HL-60 (cell line): Measurements from ENCODE around the gene NOTCH2.

ENCODE experiments used
- DNase-seq, 2 experiments: peaks; one replicate each; pipeline ENCODE4 v3.0.0-alpha.2; 2010 to 2020; ENCODE audit warnings: low read depth in 1 of 2, low spot score in 1 of 2
- H3K27ac ChIP-seq: fragments of 250-450 bp; sonication (Bioruptor Pico); replicated peaks from 2 replicates; pipeline ENCODE4 v1.5.1; 2020; ENCODE audit warnings: mild to moderate bottlenecking, moderate library complexity
- H3K27me3 ChIP-seq: fragments of 250-450 bp; sonication (Bioruptor Pico); 2 replicates; pipeline ENCODE4 v1.5.1; 2021; ENCODE audit warnings: mild to moderate bottlenecking, moderate library complexity; ENCODE audit not compliant: insufficient read depth, poor library complexity, severe bottlenecking
- H3K4me3 ChIP-seq: replicated peaks from 2 replicates; pipeline ENCODE4 v1.5.1; 2011; ENCODE audit warnings: mild to moderate bottlenecking, control low read depth, low read length; ENCODE audit not compliant: insufficient read depth
- GABPA ChIP-seq: IDR thresholded peaks from 2 replicates; pipeline ENCODE4 v1.6.1; 2012; ENCODE audit warnings: low read depth
- POLR2AphosphoS5 ChIP-seq: IDR thresholded peaks from 2 replicates; pipeline ENCODE4 v1.6.1; 2012; ENCODE audit warnings: low read depth
- SPI1 ChIP-seq: IDR thresholded peaks from 2 replicates; pipeline ENCODE4 v1.6.1; 2012; ENCODE audit warnings: low read depth, mild to moderate bottlenecking, borderline replicate concordance
- TF ChIP-seq, protein P1 (sequence below): IDR thresholded peaks from one replicate; pipeline ENCODE4 v1.5.1; 2011; ENCODE audit warnings: low read length, control low read depth, inconsistent platforms; ENCODE audit not compliant: insufficient read depth
- TF ChIP-seq, protein P2 (sequence below): IDR thresholded peaks from 2 replicates; pipeline ENCODE4 v1.6.1; 2012; ENCODE audit warnings: low read depth; ENCODE audit not compliant: insufficient replicate concordance

NOTCH2 gene

GRCh38 chr1:119865627-119866026 is 203.8 kb downstream of the NOTCH2 start:
- no peaks in the 10 kb centered on the region for H3K27me3 ChIP-seq
- no peak overlapping the region for H3K4me3 ChIP-seq
- TF ChIP-seq, protein P1, sequence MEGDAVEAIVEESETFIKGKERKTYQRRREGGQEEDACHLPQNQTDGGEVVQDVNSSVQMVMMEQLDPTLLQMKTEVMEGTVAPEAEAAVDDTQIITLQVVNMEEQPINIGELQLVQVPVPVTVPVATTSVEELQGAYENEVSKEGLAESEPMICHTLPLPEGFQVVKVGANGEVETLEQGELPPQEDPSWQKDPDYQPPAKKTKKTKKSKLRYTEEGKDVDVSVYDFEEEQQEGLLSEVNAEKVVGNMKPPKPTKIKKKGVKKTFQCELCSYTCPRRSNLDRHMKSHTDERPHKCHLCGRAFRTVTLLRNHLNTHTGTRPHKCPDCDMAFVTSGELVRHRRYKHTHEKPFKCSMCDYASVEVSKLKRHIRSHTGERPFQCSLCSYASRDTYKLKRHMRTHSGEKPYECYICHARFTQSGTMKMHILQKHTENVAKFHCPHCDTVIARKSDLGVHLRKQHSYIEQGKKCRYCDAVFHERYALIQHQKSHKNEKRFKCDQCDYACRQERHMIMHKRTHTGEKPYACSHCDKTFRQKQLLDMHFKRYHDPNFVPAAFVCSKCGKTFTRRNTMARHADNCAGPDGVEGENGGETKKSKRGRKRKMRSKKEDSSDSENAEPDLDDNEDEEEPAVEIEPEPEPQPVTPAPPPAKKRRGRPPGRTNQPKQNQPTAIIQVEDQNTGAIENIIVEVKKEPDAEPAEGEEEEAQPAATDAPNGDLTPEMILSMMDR: no peak
- no peak for TF ChIP-seq POLR2AphosphoS5
- TF ChIP-seq, protein P2, sequence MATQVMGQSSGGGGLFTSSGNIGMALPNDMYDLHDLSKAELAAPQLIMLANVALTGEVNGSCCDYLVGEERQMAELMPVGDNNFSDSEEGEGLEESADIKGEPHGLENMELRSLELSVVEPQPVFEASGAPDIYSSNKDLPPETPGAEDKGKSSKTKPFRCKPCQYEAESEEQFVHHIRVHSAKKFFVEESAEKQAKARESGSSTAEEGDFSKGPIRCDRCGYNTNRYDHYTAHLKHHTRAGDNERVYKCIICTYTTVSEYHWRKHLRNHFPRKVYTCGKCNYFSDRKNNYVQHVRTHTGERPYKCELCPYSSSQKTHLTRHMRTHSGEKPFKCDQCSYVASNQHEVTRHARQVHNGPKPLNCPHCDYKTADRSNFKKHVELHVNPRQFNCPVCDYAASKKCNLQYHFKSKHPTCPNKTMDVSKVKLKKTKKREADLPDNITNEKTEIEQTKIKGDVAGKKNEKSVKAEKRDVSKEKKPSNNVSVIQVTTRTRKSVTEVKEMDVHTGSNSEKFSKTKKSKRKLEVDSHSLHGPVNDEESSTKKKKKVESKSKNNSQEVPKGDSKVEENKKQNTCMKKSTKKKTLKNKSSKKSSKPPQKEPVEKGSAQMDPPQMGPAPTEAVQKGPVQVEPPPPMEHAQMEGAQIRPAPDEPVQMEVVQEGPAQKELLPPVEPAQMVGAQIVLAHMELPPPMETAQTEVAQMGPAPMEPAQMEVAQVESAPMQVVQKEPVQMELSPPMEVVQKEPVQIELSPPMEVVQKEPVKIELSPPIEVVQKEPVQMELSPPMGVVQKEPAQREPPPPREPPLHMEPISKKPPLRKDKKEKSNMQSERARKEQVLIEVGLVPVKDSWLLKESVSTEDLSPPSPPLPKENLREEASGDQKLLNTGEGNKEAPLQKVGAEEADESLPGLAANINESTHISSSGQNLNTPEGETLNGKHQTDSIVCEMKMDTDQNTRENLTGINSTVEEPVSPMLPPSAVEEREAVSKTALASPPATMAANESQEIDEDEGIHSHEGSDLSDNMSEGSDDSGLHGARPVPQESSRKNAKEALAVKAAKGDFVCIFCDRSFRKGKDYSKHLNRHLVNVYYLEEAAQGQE: no peak
- TF ChIP-seq SPI1: no peak
- TF ChIP-seq GABPA: no peak
- DNase-seq: no peak
- no peak overlapping the region for H3K27ac ChIP-seq

GRCh38 chr1:119862276-119862675 is 207.2 kb downstream of the NOTCH2 start:
- TF ChIP-seq SPI1 (no peak), POLR2AphosphoS5 (no peak)
- TF ChIP-seq, protein P1: no peak
- DNase-seq: no peak
- Histone ChIP-seq H3K27ac (no peak overlapping the region), H3K4me3 (no peak overlapping the region), H3K27me3 (no peaks in the 10 kb centered on the region)
